NK-92 (cell line): ENCODE data around the gene CHST11.

Source experiments
- DNase-seq: peaks from one replicate; lab custom pipeline; 2025; ENCODE audit not compliant: unreplicated experiment; lab: John Stamatoyannopoulos, UW

CHST11 gene

GRCh38 chr12:104480012-104480411 is 23.3 kb downstream of the CHST11 start:
- DNase-seq, result no peak

DNA sequence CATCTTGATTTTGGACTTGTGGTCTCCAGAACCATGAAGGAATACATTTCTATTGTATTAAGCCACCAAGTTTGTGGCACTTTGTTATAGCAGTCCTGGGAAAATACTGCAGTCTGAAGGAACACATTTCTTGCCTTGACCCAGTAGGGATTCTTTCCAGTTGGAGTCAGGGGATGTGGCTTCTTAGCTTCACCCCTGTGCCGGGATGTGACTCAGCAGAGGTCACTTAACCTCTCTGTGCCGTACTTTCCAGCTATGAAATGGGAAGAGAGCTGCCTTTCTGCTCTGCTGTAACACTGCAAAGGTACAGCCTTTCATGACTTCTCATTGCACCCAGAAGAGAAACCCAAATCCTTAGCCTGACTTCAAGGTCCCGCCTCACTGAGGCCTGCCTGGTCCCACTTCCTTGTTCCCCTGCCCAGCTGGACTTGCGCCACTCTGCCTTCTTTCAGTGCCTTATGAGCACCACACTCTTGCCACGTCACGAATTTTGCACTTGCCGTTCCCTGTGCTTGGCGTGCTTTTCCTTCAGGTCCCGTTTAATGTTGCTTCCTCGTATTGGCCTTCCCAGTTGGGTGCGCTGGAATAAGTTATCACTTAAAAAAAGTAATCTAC is 24.2 kb downstream of the CHST11 start:
- no peak for DNase-seq

- DNase-seq, result no peak
These were observed 25.4 kb downstream of the CHST11 start for GRCh38 chr12:104482113-104482512.

- no peak for DNase-seq
These were observed 26.0 kb downstream of the CHST11 start for GRCh38 chr12:104482748-104483147.

- DNase-seq, result no peak
These were observed 27.3 kb downstream of the CHST11 start for GRCh38 chr12:104484079-104484478.

- no peak for DNase-seq
These were observed 29.1 kb downstream of the CHST11 start for GRCh38 chr12:104485651-104486362.

- DNase-seq, result no peak
These were observed 29.6 kb downstream of the CHST11 start for GRCh38 chr12:104486363-104486750.

DNA sequence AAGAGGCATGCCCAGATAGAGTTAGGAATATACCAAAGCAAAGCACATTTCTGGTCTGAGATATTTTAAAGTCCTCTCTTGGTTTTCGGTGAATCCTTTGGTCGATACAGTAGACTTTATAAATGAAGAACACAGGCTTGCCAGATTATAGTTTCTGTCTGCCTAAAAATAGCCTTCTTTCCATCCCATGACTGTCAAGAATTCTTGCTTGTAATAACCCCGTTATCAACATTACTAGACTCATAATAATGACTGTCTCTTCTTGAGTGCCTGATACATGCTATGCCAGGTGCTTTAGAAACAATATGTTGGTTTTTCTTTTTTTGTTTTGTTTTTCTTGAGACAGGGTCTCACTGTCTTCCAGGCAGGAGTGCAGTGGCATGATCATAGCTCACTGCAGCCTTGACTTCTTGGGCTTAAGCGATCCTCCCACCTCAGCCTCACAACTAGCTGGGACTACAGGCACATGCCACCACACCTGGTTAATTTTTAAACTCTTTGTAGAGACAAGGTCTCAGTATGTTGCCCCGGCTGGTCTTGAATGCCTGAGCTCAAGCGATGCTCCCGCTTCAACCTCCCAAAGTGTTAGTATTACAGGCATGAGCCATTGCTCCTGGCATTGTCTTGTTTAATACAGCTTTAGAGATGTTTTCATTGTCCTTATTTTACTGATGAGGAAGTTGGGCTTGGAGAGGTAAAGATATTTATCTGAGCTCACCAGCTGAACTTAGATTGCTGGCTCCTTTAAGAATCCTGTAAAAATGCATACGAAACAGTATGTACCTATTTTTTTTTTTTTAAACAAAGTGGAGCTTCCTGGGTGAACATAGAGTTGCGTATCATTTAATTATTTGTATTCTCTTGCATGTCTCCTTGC is 30.4 kb downstream of the CHST11 start:
- DNase-seq, result no peak

GRCh38 chr12:104488374-104488773 is 31.6 kb downstream of the CHST11 start:
- DNase-seq, result no peak

DNA sequence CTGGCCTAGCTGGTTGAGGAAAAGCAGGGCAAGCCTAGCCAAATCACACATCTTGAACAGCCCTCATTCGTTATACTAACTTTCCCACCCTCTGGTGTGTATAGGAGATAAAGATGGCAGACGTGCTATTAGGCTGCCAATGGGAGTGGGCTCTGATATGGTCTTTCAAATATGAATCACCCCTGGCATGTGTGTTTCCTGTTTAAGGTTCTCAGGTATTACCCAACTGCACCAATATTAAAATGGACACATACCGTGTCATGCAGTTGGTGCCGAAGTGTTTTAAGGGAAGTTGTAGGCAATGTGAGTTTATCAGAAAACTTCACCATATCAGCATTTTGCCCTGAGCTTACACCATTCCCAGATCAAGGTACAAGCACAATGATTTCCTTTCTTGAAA is 33.4 kb downstream of the CHST11 start:
- DNase-seq, result no peak

- no peak for DNase-seq
These were observed 34.1 kb downstream of the CHST11 start for GRCh38 chr12:104490850-104491249.

- no peak for DNase-seq
These were observed 36.7 kb downstream of the CHST11 start for GRCh38 chr12:104493496-104493895.

GRCh38 chr12:104494137-104494792 is 37.5 kb downstream of the CHST11 start:
- no peak for DNase-seq

- no peak for DNase-seq
These were observed 38.0 kb downstream of the CHST11 start for GRCh38 chr12:104494793-104495158.

- no peak for DNase-seq
These were observed 39.0 kb downstream of the CHST11 start for GRCh38 chr12:104495786-104496185.

GRCh38 chr12:104496336-104496735 is 39.6 kb downstream of the CHST11 start:
- DNase-seq, result no peak

DNA sequence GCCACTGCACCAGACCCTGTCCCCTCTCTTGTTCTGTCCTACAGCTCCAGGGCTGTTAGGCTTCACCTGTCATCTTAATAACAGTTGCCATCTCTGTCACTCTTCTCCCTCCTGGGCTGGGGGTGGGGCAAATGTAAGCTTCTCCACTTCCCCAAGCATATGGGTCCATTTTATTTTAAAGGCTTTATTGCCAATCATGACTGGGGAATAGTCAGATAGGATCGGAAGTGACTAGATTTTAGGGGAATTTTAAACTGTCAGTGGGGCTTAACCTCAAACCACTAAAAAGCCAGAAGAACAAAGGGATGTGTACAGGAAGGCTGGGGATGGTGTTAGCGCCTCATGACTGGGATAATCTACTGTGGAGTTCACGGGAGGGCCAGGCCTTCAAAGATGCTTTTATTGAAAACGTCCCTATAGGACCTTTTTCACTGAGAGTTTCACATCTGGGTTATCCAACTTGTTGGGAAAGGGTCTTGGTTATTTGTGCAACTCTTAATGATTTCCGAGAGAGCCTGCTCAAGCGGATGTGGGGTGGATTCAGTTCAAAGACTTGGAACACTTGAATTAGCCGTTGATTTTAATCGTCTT is 41.6 kb downstream of the CHST11 start:
- DNase-seq, result no peak

DNA sequence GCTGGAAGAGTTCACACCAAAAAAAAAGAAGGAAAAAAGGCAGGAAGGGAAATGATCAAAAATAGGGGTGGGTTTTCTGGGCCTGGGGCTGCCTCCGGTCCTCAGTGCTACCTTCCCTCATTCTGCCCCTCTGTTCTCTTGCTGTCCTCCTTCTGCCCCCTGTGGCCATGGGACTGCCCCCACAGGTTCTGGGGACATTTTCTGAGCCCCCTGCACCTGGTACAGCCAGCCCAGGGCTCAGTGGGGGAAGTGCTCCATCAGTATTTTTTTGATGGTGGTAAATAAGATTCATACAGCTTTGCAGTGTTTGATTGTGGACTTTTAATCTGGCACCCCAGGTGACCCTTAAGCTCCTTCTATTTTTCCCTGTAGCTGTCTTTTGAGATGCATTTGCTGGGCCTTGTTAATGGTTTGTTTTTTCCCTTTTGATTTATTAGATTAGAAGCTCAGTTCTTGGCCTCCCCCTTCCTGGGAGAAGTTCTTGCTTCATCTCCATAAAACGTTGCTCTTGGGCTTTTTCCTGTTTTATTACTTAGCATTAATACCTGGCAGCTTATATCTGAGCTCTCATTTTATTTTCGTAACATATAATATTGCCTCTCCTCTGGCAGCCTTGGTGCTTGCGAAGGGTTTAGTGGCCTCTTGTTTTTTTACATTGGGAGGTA is 43.1 kb downstream of the CHST11 start:
- no peak for DNase-seq

- DNase-seq, result no peak
These were observed 44.4 kb downstream of the CHST11 start for GRCh38 chr12:104501115-104501514.

DNA sequence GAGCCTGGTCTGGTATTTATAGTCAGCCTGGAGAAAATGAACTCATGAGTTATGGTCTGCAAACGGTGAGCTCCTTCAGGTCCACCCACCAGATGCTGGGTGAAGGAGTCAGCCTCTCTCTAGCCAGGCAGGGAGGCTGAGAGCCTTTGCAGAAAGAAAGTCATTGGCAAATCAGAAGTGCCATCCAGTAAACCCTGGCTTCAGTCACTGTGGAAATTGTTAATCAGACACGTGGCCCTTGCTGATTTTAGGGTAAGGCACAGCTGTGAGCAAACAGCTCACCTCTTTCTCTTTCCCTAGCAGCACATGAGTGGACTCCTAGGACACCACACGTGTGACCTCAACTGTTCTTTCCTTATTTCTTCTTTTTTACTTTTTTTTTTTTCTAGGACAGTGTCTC is 44.9 kb downstream of the CHST11 start:
- no peak for DNase-seq

GRCh38 chr12:104502217-104502616 is 45.5 kb downstream of the CHST11 start:
- DNase-seq, result no peak
